ENCODE results near the gene PURA.

The PURA gene

GRCh38 chr5:140109759-140110645 is 3.9 kb upstream of the PURA start:
- no peak for DNase-seq (ENCODE audit: low read depth)

- no peak for DNase-seq (ENCODE audit: low read depth)
These were observed 3.3 kb upstream of the PURA start for GRCh38 chr5:140110646-140110957.

GRCh38 chr5:140111011-140111858 is 2.7 kb upstream of the PURA start:
- DNase-seq (ENCODE audit: low read depth) = no peak

GRCh38 chr5:140111859-140112551 is 1.9 kb upstream of the PURA start:
- DNase-seq (ENCODE audit: low read depth) = no peak

GRCh38 chr5:140112685-140113179 is 1.2 kb upstream of the PURA start:
- DNase-seq (ENCODE audit: low read depth) = no peak

GRCh38 chr5:140113180-140113698 is 670 bp upstream of the PURA start:
- no peak for DNase-seq (ENCODE audit: low read depth)

GRCh38 chr5:140114341-140115185 is 654 bp downstream of the PURA start:
- DNase-seq (ENCODE audit: low read depth) = peak; percentile 34

- DNase-seq (ENCODE audit: low read depth) = no peak
These were observed 1.2 kb downstream of the PURA start for GRCh38 chr5:140115186-140115500.

GRCh38 chr5:140116716-140117115 is 2.8 kb downstream of the PURA start:
- no peak for DNase-seq (ENCODE audit: low read depth)

GRCh38 chr5:140117523-140117922 is 3.6 kb downstream of the PURA start:
- no peak for DNase-seq (ENCODE audit: low read depth)

- no peak for DNase-seq (ENCODE audit: low read depth)
These were observed 4.5 kb downstream of the PURA start for GRCh38 chr5:140118302-140118936.

- no peak for DNase-seq (ENCODE audit: low read depth)
These were observed 11.7 kb downstream of the PURA start, which contains the start of gene IGIP for GRCh38 chr5:140125637-140126036. TSS of gene IGIP (plus strand) at chr5:140125937. CDS start at chr5:140128477, 2,540 bp downstream.

GRCh38 chr5:140126315-140127012 is 12.6 kb downstream of the PURA start:
- no peak for DNase-seq (ENCODE audit: low read depth)

- DNase-seq (ENCODE audit: low read depth) = no peak
These were observed 14.5 kb downstream of the PURA start for GRCh38 chr5:140128376-140128775.

- DNase-seq (ENCODE audit: low read depth) = no peak
These were observed 17.2 kb downstream of the PURA start for GRCh38 chr5:140130949-140131733.

GRCh38 chr5:140131967-140132409 is 18.1 kb downstream of the PURA start:
- no peak for DNase-seq (ENCODE audit: low read depth)

- DNase-seq (ENCODE audit: low read depth) = no peak
These were observed 19.7 kb downstream of the PURA start for GRCh38 chr5:140133514-140134167.

- DNase-seq (ENCODE audit: low read depth) = no peak
These were observed 20.5 kb downstream of the PURA start for GRCh38 chr5:140134277-140134935.
